ENCODE data around the gene NCDN.
A peak's percentile ranks its signal among the peaks of the same experiment; 100 is the strongest.

The NCDN gene

GRCh38 chr1:35590476-35591040, 33.0 kb downstream of the NCDN start:
- no peak overlapping the region for H2BK120ac ChIP-seq (ENCODE audit: low read depth, low read length)
- H3K27me3 ChIP-seq (ENCODE audit: control insufficient read depth in 3 of 3, insufficient read depth in 3 of 3, low read depth in 1 of 3, low read length in 3 of 3), result no peaks in the 10 kb centered on the region
- H3K36me3 ChIP-seq (replicated peaks in 1 of 2; ENCODE audit: control insufficient read depth in 2 of 2, insufficient read depth in 2 of 2, low read length in 2 of 2), result peaks cover under 1 to 4% of the 10 kb centered on the region in 2 donors
- H4K8ac ChIP-seq (ENCODE audit: low read depth, low read length), result peak overlapping the region; percentile 5
- H3K27ac ChIP-seq (replicated peaks; ENCODE audit: low read length), result no peak overlapping the region
- WGBS, 2 donors (ENCODE audit: extremely low coverage in 2 of 2, insufficient read length in 2 of 2, insufficient replicate concordance in 1 of 2), result no CpG with 5 or more reads among the region's 25 CpGs
- DNase-seq (ENCODE audit: low spot score), result no peak
- H3K9ac ChIP-seq (ENCODE audit: low read depth, low read length, poor library complexity), result peak overlapping the region; percentile 32
- no peak overlapping the region for H2BK12ac ChIP-seq (ENCODE audit: low read length)
- H2BK5ac ChIP-seq (ENCODE audit: low read length), result no peak overlapping the region
- no peaks in the 10 kb centered on the region for H3K79me1 ChIP-seq (ENCODE audit: low read depth, low read length)
- H2AK5ac ChIP-seq (ENCODE audit: low read depth, low read length), result no peak overlapping the region
- peak overlapping the region; percentile 57 for H3K23ac ChIP-seq (ENCODE audit: low read depth, low read length, poor library complexity)
- H2AFZ ChIP-seq (ENCODE audit: low read length), result no peak overlapping the region
- H3K4ac ChIP-seq (ENCODE audit: low read length), result no peak overlapping the region
- H3K9me3 ChIP-seq (replicated peaks in 1 of 2; ENCODE audit: control insufficient read depth in 2 of 2, insufficient read depth in 1 of 2, low read depth in 1 of 2, low read length in 2 of 2), result no peaks in the 10 kb centered on the region
- H3K4me1 ChIP-seq (ENCODE audit: control insufficient read depth in 2 of 2, insufficient read depth in 1 of 2, low read depth in 1 of 2, low read length in 2 of 2), result no peaks in the 10 kb centered on the region
- no peak overlapping the region for H3K14ac ChIP-seq (ENCODE audit: low read length)
- no peak overlapping the region for H3K4me2 ChIP-seq (ENCODE audit: insufficient read depth, low read length, poor library complexity, severe bottlenecking)
- H2BK15ac ChIP-seq (ENCODE audit: low read length), result no peak overlapping the region
- no peak overlapping the region for H4K91ac ChIP-seq (ENCODE audit: low read depth, low read length, poor library complexity)
- peak overlapping the region in 1 of 2 donors; percentile 70 for H3K4me3 ChIP-seq (ENCODE audit: low read length in 2 of 2)
- peak overlapping the region; percentile 38 for H3K18ac ChIP-seq (ENCODE audit: low read length)

- no peak overlapping the region for H4K91ac ChIP-seq (ENCODE audit: low read depth, low read length, poor library complexity)
- no peak overlapping the region for H2AFZ ChIP-seq (ENCODE audit: low read length)
- no peak overlapping the region for H3K4me2 ChIP-seq (ENCODE audit: insufficient read depth, low read length, poor library complexity, severe bottlenecking)
- no peak overlapping the region for H4K8ac ChIP-seq (ENCODE audit: low read depth, low read length)
- WGBS, 2 donors (ENCODE audit: extremely low coverage in 2 of 2, insufficient read length in 2 of 2, insufficient replicate concordance in 1 of 2), result no CpG with 5 or more reads among the region's 8 CpGs
- no peak overlapping the region for H3K27ac ChIP-seq (replicated peaks; ENCODE audit: low read length)
- H3K79me1 ChIP-seq (ENCODE audit: low read depth, low read length), result no peaks in the 10 kb centered on the region
- no peak overlapping the region for H3K4me3 ChIP-seq (ENCODE audit: low read length in 2 of 2)
- no peak overlapping the region for H2BK15ac ChIP-seq (ENCODE audit: low read length)
- DNase-seq (ENCODE audit: low spot score), result no peak
- no peak overlapping the region for H3K18ac ChIP-seq (ENCODE audit: low read length)
- no peak overlapping the region for H2BK120ac ChIP-seq (ENCODE audit: low read depth, low read length)
- no peak overlapping the region for H2BK12ac ChIP-seq (ENCODE audit: low read length)
- H3K14ac ChIP-seq (ENCODE audit: low read length), result no peak overlapping the region
- no peak overlapping the region for H3K4ac ChIP-seq (ENCODE audit: low read length)
- no peak overlapping the region for H2AK5ac ChIP-seq (ENCODE audit: low read depth, low read length)
- no peak overlapping the region for H2BK5ac ChIP-seq (ENCODE audit: low read length)
- no peak overlapping the region for H3K23ac ChIP-seq (ENCODE audit: low read depth, low read length, poor library complexity)
- H3K36me3 ChIP-seq (replicated peaks in 1 of 2; ENCODE audit: control insufficient read depth in 2 of 2, insufficient read depth in 2 of 2, low read length in 2 of 2), result peaks cover 4 to 7% of the 10 kb centered on the region in 2 donors
- no peaks in the 10 kb centered on the region for H3K4me1 ChIP-seq (ENCODE audit: control insufficient read depth in 2 of 2, insufficient read depth in 1 of 2, low read depth in 1 of 2, low read length in 2 of 2)
- no peaks in the 10 kb centered on the region for H3K27me3 ChIP-seq (ENCODE audit: control insufficient read depth in 3 of 3, insufficient read depth in 3 of 3, low read depth in 1 of 3, low read length in 3 of 3)
- H3K9ac ChIP-seq (ENCODE audit: low read depth, low read length, poor library complexity), result no peak overlapping the region
- H3K9me3 ChIP-seq (replicated peaks in 1 of 2; ENCODE audit: control insufficient read depth in 2 of 2, insufficient read depth in 1 of 2, low read depth in 1 of 2, low read length in 2 of 2), result no peaks in the 10 kb centered on the region
Observed at GRCh38 chr1:35591211-35591610, 33.6 kb downstream of the NCDN start.

DNA sequence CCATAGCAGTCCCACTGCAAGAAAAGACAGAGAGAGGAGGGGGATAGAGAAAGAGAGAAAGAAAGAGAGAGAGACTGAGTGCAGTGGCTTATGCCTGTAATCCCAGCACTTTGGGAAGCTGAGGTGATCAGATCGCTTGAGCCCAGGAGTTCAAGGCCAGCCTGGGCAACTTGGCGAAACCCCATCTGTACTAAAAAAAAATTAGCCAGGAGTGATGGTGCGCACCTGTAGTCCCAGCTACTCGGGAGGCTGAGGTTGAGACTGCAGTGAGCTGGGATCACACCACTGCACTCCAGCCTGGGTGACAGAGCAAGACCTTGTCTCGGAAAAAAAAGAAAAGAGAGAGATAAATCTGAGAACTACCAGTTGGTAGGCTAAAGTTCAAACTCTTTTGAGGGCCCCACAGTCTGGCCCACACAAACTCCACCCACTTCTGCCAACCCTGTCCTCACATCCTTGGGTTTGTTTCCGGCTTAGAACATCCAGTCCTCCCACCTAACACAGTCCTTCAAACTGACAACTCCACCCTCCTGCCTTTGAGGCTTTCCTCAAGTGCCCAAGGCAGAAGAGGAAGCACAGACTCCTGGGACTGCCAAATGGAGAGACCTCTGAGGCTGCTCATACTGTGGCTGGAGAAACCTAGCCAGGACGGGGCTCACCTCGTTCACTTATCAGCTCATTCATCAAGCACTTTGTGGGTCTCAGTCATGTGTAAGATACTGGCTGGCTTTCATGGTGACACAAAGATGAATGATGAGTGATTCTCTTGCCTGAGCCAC, 35.6 kb downstream of the NCDN start:
- no peak overlapping the region for H3K18ac ChIP-seq (ENCODE audit: low read length)
- H2BK5ac ChIP-seq (ENCODE audit: low read length), result no peak overlapping the region
- H4K91ac ChIP-seq (ENCODE audit: low read depth, low read length, poor library complexity), result no peak overlapping the region
- H3K14ac ChIP-seq (ENCODE audit: low read length), result no peak overlapping the region
- H2BK15ac ChIP-seq (ENCODE audit: low read length), result no peak overlapping the region
- no peak overlapping the region for H3K23ac ChIP-seq (ENCODE audit: low read depth, low read length, poor library complexity)
- H3K9me3 ChIP-seq (replicated peaks in 1 of 2; ENCODE audit: control insufficient read depth in 2 of 2, insufficient read depth in 1 of 2, low read depth in 1 of 2, low read length in 2 of 2), result no peaks in the 10 kb centered on the region
- H2AK5ac ChIP-seq (ENCODE audit: low read depth, low read length), result no peak overlapping the region
- H3K27me3 ChIP-seq (ENCODE audit: control insufficient read depth in 3 of 3, insufficient read depth in 3 of 3, low read depth in 1 of 3, low read length in 3 of 3), result no peaks in the 10 kb centered on the region
- no peak overlapping the region for H3K4ac ChIP-seq (ENCODE audit: low read length)
- H3K4me2 ChIP-seq (ENCODE audit: insufficient read depth, low read length, poor library complexity, severe bottlenecking), result no peak overlapping the region
- no peak overlapping the region for H3K4me3 ChIP-seq (ENCODE audit: low read length in 2 of 2)
- no peak overlapping the region for H2BK120ac ChIP-seq (ENCODE audit: low read depth, low read length)
- H3K27ac ChIP-seq (replicated peaks; ENCODE audit: low read length), result no peak overlapping the region
- no peak overlapping the region for H4K8ac ChIP-seq (ENCODE audit: low read depth, low read length)
- WGBS, 2 donors (ENCODE audit: extremely low coverage in 2 of 2, insufficient read length in 2 of 2, insufficient replicate concordance in 1 of 2), result no CpG with 5 or more reads among the region's 8 CpGs
- no peak overlapping the region for H2BK12ac ChIP-seq (ENCODE audit: low read length)
- H2AFZ ChIP-seq (ENCODE audit: low read length), result no peak overlapping the region
- no peaks in the 10 kb centered on the region for H3K4me1 ChIP-seq (ENCODE audit: control insufficient read depth in 2 of 2, insufficient read depth in 1 of 2, low read depth in 1 of 2, low read length in 2 of 2)
- H3K9ac ChIP-seq (ENCODE audit: low read depth, low read length, poor library complexity), result no peak overlapping the region
- DNase-seq (ENCODE audit: low spot score), result no peak
- peaks cover 7 to 11% of the 10 kb centered on the region in 2 donors for H3K36me3 ChIP-seq (replicated peaks in 1 of 2; ENCODE audit: control insufficient read depth in 2 of 2, insufficient read depth in 2 of 2, low read length in 2 of 2)
- H3K79me1 ChIP-seq (ENCODE audit: low read depth, low read length), result no peaks in the 10 kb centered on the region

DNA sequence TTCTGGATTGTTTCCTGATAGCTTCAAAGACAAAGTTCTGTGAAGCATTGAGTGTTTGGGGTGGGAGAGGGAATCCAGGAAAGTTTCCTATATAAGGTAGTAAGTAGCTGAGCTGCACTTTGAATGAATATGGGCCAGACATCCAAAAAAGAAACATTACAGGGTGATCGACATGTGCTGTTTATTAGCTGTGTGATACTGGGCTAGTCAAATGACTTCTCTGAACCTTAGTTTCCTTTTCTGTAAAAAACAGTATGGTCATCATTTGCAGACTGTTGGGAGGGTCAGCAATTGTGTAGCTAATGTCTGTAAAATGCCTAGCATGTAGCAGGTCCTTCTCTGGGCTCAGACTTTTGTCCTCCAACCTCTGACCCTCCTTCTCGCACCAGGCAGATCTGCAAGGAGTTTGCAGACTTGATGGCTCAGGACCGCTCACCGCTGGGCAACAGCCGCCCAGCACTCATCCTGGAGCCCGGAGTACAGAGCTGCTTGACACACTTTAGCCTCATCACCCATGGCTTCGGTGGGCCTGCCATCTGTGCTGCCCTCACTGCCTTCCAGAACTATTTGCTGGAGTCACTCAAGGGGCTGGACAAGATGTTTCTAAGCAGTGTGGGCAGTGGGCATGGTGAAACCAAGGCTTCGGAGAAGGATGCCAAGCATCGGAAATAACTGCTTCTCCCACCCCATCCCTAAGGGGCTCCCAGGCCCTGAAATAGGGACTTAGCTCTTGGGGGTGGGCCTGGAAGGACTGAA, 36.6 kb downstream of the NCDN start:
- WGBS, 2 donors (ENCODE audit: extremely low coverage in 2 of 2, insufficient read length in 2 of 2, insufficient replicate concordance in 1 of 2), result no CpG with 5 or more reads among the region's 9 CpGs
- Histone ChIP-seq H3K27ac (replicated peaks; ENCODE audit: low read length) (no peak overlapping the region), H2BK120ac (ENCODE audit: low read depth, low read length) (no peak overlapping the region), H3K79me1 (ENCODE audit: low read depth, low read length) (no peaks in the 10 kb centered on the region), H3K4me2 (ENCODE audit: insufficient read depth, low read length, poor library complexity, severe bottlenecking) (no peak overlapping the region), H3K9ac (ENCODE audit: low read depth, low read length, poor library complexity) (no peak overlapping the region), H3K4me3 (ENCODE audit: low read length in 2 of 2) (no peak overlapping the region), H3K23ac (ENCODE audit: low read depth, low read length, poor library complexity) (peak overlapping the region; percentile 16), H3K4me1 (ENCODE audit: control insufficient read depth in 2 of 2, insufficient read depth in 1 of 2, low read depth in 1 of 2, low read length in 2 of 2) (no peaks in the 10 kb centered on the region), H3K14ac (ENCODE audit: low read length) (no peak overlapping the region), H3K9me3 (replicated peaks in 1 of 2; ENCODE audit: control insufficient read depth in 2 of 2, insufficient read depth in 1 of 2, low read depth in 1 of 2, low read length in 2 of 2) (no peaks in the 10 kb centered on the region), H3K36me3 (replicated peaks in 1 of 2; ENCODE audit: control insufficient read depth in 2 of 2, insufficient read depth in 2 of 2, low read length in 2 of 2) (peaks cover 7 to 14% of the 10 kb centered on the region in 2 donors), H4K91ac (ENCODE audit: low read depth, low read length, poor library complexity) (no peak overlapping the region), H2BK15ac (ENCODE audit: low read length) (no peak overlapping the region), H2BK5ac (ENCODE audit: low read length) (no peak overlapping the region), H3K4ac (ENCODE audit: low read length) (no peak overlapping the region), H2BK12ac (ENCODE audit: low read length) (no peak overlapping the region), H2AK5ac (ENCODE audit: low read depth, low read length) (no peak overlapping the region), H3K18ac (ENCODE audit: low read length) (no peak overlapping the region), H2AFZ (ENCODE audit: low read length) (no peak overlapping the region), H3K27me3 (ENCODE audit: control insufficient read depth in 3 of 3, insufficient read depth in 3 of 3, low read depth in 1 of 3, low read length in 3 of 3) (no peaks in the 10 kb centered on the region), H4K8ac (ENCODE audit: low read depth, low read length) (no peak overlapping the region)
- DNase-seq (ENCODE audit: low spot score), result no peak
